BLaER1 treated with 17β-estradiol and CSF1 and Interleukin-3, amounts not matched to agents 10 nM and 100 nM (cell line): ENCODE data around the gene GABARAP.

Experiments used
- H3K27ac ChIP-seq, 11 experiments: shearing (Covaris generic); formaldehyde crosslinking; 2 replicates each; pipeline ENCODE4 v1.8.1; 2022
- H3K27me3 ChIP-seq, 11 experiments: shearing (Covaris generic); formaldehyde crosslinking; 2 replicates each; pipeline ENCODE4 v1.8.1; 2022
- H3K36me3 ChIP-seq, 11 experiments: shearing (Covaris generic); formaldehyde crosslinking; 2 replicates each; pipeline ENCODE4 v1.8.1; 2022
- H3K4me1 ChIP-seq, 10 experiments: shearing (Covaris generic); formaldehyde crosslinking; 2 replicates each; pipeline ENCODE4 v1.8.1; 2022
- H3K4me2 ChIP-seq, 11 experiments: shearing (Covaris generic); formaldehyde crosslinking; 2 replicates each; pipeline ENCODE4 v1.8.1; 2022
- H3K4me3 ChIP-seq, 10 experiments: shearing (Covaris generic); formaldehyde crosslinking; 2 replicates each; pipeline ENCODE4 v1.8.1; 2022
- H3K9ac ChIP-seq, 11 experiments: shearing (Covaris generic); formaldehyde crosslinking; 2 replicates each; pipeline ENCODE4 v1.8.1; 2022
- H3K9me3 ChIP-seq, 11 experiments: shearing (Covaris generic); formaldehyde crosslinking; replicated peaks in 1 of 11; 2 replicates each; pipeline ENCODE4 v1.8.1; 2022
- H4K20me1 ChIP-seq, 11 experiments: shearing (Covaris generic); formaldehyde crosslinking; 2 replicates each; pipeline ENCODE4 v1.8.1; 2022
- Cebpa-rat ChIP-seq, 11 experiments: shearing (Covaris generic); IDR thresholded peaks; 2 replicates each; pipeline ENCODE4 v1.8.1; 2022

Gene GABARAP

GRCh38 chr17:7241090-7241733, 1.0 kb downstream of the GABARAP start:
- Histone ChIP-seq H3K4me2 (peak overlapping the region; percentile 87 to 100 (median 97)), H3K27me3 (no peaks in the 10 kb centered on the region), H4K20me1 (peaks cover 12 to 28% (median 18%) of the 10 kb centered on the region in 11 experiments; a peak in 20 of 22 replicates), H3K4me1 (peaks cover 27 to 40% (median 38%) of the 10 kb centered on the region in 10 experiments), H3K9me3 (no peaks in the 10 kb centered on the region), H3K9ac (peak overlapping the region; percentile 91 to 100 (median 96)), H3K36me3 (peaks cover 37 to 58% (median 52%) of the 10 kb centered on the region in 11 experiments), H3K27ac (peak overlapping the region; percentile 85 to 100 (median 96)), H3K4me3 (peak overlapping the region; percentile 86 to 99 (median 90))
- no peak for TF ChIP-seq Cebpa-rat (IDR thresholded peaks at IDR 0.05)

GRCh38 chr17:7240375-7240774, 1.9 kb downstream of the GABARAP start:
- TF ChIP-seq Cebpa-rat (IDR thresholded peaks at IDR 0.05), result no peak
- peak overlapping the region; percentile 86 to 99 (median 90) for H3K4me3 ChIP-seq
- H3K9me3 ChIP-seq, result no peaks in the 10 kb centered on the region
- peaks cover 37 to 58% (median 52%) of the 10 kb centered on the region in 11 experiments for H3K36me3 ChIP-seq
- H3K4me1 ChIP-seq, result peaks cover 35 to 49% (median 47%) of the 10 kb centered on the region in 10 experiments
- peaks cover 12 to 31% (median 23%) of the 10 kb centered on the region in 11 experiments; a peak in 20 of 22 replicates for H4K20me1 ChIP-seq
- peak overlapping the region; percentile 87 to 100 (median 97) for H3K4me2 ChIP-seq
- H3K9ac ChIP-seq, result peak overlapping the region; percentile 91 to 100 (median 96)
- H3K27ac ChIP-seq, result peak overlapping the region; percentile 85 to 100 (median 96); a peak in 21 of 22 replicates
- H3K27me3 ChIP-seq, result no peaks in the 10 kb centered on the region

GRCh38 chr17:7239091-7240027, 2.9 kb downstream of the GABARAP start, which contains the start of gene PHF23:
PHF23 (minus strand) TSS chr17:7239457; CDS start chr17:7239279, 178 bp downstream.
- Histone ChIP-seq H3K9ac (peak within 1 kb of the TSS; percentile 96 to 100 (median 97)), H3K27ac (peak within 1 kb of the TSS; percentile 86 to 100 (median 96)), H3K4me1 (peaks cover 44 to 58% (median 55%) of the 10 kb centered on the region in 10 experiments), H3K4me2 (peak within 1 kb of the TSS; percentile 87 to 100 (median 97)), H3K36me3 (peaks cover 34 to 55% (median 50%) of the 10 kb centered on the region in 11 experiments), H3K27me3 (no peaks in the 10 kb centered on the region), H3K9me3 (no peaks in the 10 kb centered on the region), H3K4me3 (peak within 1 kb of the TSS; percentile 88 to 99 (median 96)), H4K20me1 (peaks cover 16 to 35% (median 28%) of the 10 kb centered on the region in 11 experiments; a peak in 20 of 22 replicates)
- TF ChIP-seq Cebpa-rat (IDR thresholded peaks at IDR 0.05), result no peak

GRCh38 chr17:7238420-7239090, 3.7 kb downstream of the GABARAP start:
- Histone ChIP-seq H3K36me3 (peaks cover 27 to 47% (median 42%) of the 10 kb centered on the region in 11 experiments), H3K4me3 (peak overlapping the region; percentile 88 to 97 (median 96)), H3K4me2 (peak overlapping the region in 10 of 11 experiments; percentile 20 to 55 (median 48); a peak in 18 of 22 replicates), H3K27ac (peak overlapping the region; percentile 86 to 97 (median 93)), H4K20me1 (peaks cover 16 to 35% (median 28%) of the 10 kb centered on the region in 11 experiments; a peak in 20 of 22 replicates), H3K9ac (peak overlapping the region; percentile 95 to 98 (median 97)), H3K9me3 (no peaks in the 10 kb centered on the region), H3K4me1 (peaks cover 36 to 57% (median 55%) of the 10 kb centered on the region in 10 experiments), H3K27me3 (no peaks in the 10 kb centered on the region)
- TF ChIP-seq Cebpa-rat (IDR thresholded peaks at IDR 0.05), result no peak

GRCh38 chr17:7237761-7238419, 4.4 kb downstream of the GABARAP start:
- no peaks in the 10 kb centered on the region for H3K27me3 ChIP-seq
- peaks cover 36 to 58% (median 56%) of the 10 kb centered on the region in 10 experiments for H3K4me1 ChIP-seq
- H4K20me1 ChIP-seq, result peaks cover 18 to 38% (median 28%) of the 10 kb centered on the region in 11 experiments; a peak in 20 of 22 replicates
- peak overlapping the region; percentile 88 to 97 (median 96) for H3K4me3 ChIP-seq
- no peaks in the 10 kb centered on the region for H3K9me3 ChIP-seq
- peak overlapping the region; percentile 95 to 98 (median 97) for H3K9ac ChIP-seq
- TF ChIP-seq Cebpa-rat (IDR thresholded peaks at IDR 0.05), result no peak
- H3K36me3 ChIP-seq, result peaks cover 27 to 45% (median 38%) of the 10 kb centered on the region in 11 experiments
- peak overlapping the region; percentile 75 to 97 (median 93); a peak in 21 of 22 replicates for H3K27ac ChIP-seq
- peak overlapping the region; percentile 71 to 99 (median 93) for H3K4me2 ChIP-seq

GRCh38 chr17:7237266-7237760, 4.9 kb downstream of the GABARAP start:
- Histone ChIP-seq H3K9me3 (no peaks in the 10 kb centered on the region), H3K9ac (peak overlapping the region; percentile 95 to 98 (median 97)), H3K4me1 (peaks cover 42 to 64% (median 62%) of the 10 kb centered on the region in 10 experiments), H3K27ac (peak overlapping the region; percentile 75 to 97 (median 93); a peak in 21 of 22 replicates), H3K27me3 (no peaks in the 10 kb centered on the region), H4K20me1 (peaks cover 18 to 44% (median 30%) of the 10 kb centered on the region in 11 experiments; a peak in 20 of 22 replicates), H3K4me2 (peak overlapping the region; percentile 71 to 99 (median 93)), H3K36me3 (peaks cover 27 to 45% (median 38%) of the 10 kb centered on the region in 11 experiments), H3K4me3 (peak overlapping the region; percentile 88 to 97 (median 96))
- no peak for TF ChIP-seq Cebpa-rat (IDR thresholded peaks at IDR 0.05)

GRCh38 chr17:7236808-7237207, 5.4 kb downstream of the GABARAP start:
- Histone ChIP-seq H3K4me1 (peaks cover 47 to 69% (median 67%) of the 10 kb centered on the region in 10 experiments), H3K9ac (peak overlapping the region; percentile 95 to 98 (median 97); a peak in 20 of 22 replicates), H3K9me3 (no peaks in the 10 kb centered on the region), H3K4me2 (peak overlapping the region; percentile 71 to 99 (median 93)), H3K4me3 (peak overlapping the region; percentile 88 to 97 (median 96); a peak in 18 of 20 replicates), H3K36me3 (peaks cover 27 to 45% (median 38%) of the 10 kb centered on the region in 11 experiments), H3K27me3 (no peaks in the 10 kb centered on the region), H3K27ac (peak overlapping the region in 8 of 11 experiments; percentile 21 to 97 (median 93); a peak in 11 of 22 replicates), H4K20me1 (peaks cover 18 to 49% (median 34%) of the 10 kb centered on the region in 11 experiments; a peak in 20 of 22 replicates)
- TF ChIP-seq Cebpa-rat (IDR thresholded peaks at IDR 0.05), result no peak
